Breast epithelium (tissue), 3 donors: ENCODE data around the gene LRRC49.

Experiments used
- CTCF ChIP-seq, 3 donors: fragments of 450-650 bp; IDR thresholded peaks; one replicate each; pipeline ENCODE4 v1.5.1; 2016 to 2017; ENCODE audit warnings: antibody characterized with exemption in 3 of 3, mild to moderate bottlenecking in 3 of 3, moderate library complexity in 3 of 3
- POLR2A ChIP-seq: fragments of 450-650 bp; IDR thresholded peaks from one replicate; pipeline ENCODE4 v1.6.1; 2016; ENCODE audit warnings: antibody characterized with exemption, mild to moderate bottlenecking, moderate library complexity
- POLR2AphosphoS5 ChIP-seq, 3 donors: sonication (generic); formaldehyde crosslinking; IDR thresholded peaks; one replicate each; pipeline ENCODE4 v1.6.1; 2017; ENCODE audit warnings: antibody characterized with exemption in 3 of 3

GRCh38 chr15:70963199-70963598 is 70.6 kb downstream of the LRRC49 start:
- TF ChIP-seq CTCF (IDR thresholded peaks at IDR 0.05) (no peak), POLR2AphosphoS5 (IDR thresholded peaks at IDR 0.05) (no peak), POLR2A (no peak)
